Activated CD4-positive, alpha-beta memory T cell treated with anti-CD3 and anti-CD28 coated beads, Interleukin-2, amount 10 ng/mL, durations not matched to agents 7 days and 5 days (primary cell): ENCODE measurements around the gene TRIM47. TPM values are rescaled to one million over a fixed set of nuclear protein-coding genes. Genes with fewer than 3 reads are reported as not detected.
A peak's percentile ranks its signal among the peaks of the same experiment; 100 is the strongest.
"Not testable (repeated sequence)": the region's sequence is repeated elsewhere in the genome, so short reads cannot be mapped to it uniquely, and the experiment has no call there.

Source experiments
- CTCF ChIA-PET: fragments of 350-600 bp; sonication (Branson Sonifier 250); formaldehyde crosslinking; loops from one replicate; lab custom pipeline; 2021; ENCODE audit warnings: antibody characterized with exemption, inconsistent platforms; lab: Charles Lee
- POLR2A ChIA-PET: fragments of 350-600 bp; sonication (Branson Sonifier 250); formaldehyde crosslinking; loops from one replicate; lab custom pipeline; 2021; ENCODE audit warnings: antibody characterized with exemption; lab: Charles Lee
- DNase-seq: peaks from one replicate; pipeline ENCODE4 v3.0.0-alpha.2; 2020
- H3K27ac Mint-ChIP-seq: one replicate; pipeline ENCODE4 v1.8.0; 2021; ENCODE audit warnings: mild to moderate bottlenecking, mixed read lengths
- H3K27me3 Mint-ChIP-seq: one replicate; pipeline ENCODE4 v1.8.0; 2021; ENCODE audit warnings: mixed read lengths
- H3K36me3 Mint-ChIP-seq: one replicate; pipeline ENCODE4 v1.8.0; 2021; ENCODE audit warnings: low read depth, mixed read lengths
- H3K4me1 Mint-ChIP-seq: one replicate; pipeline ENCODE4 v1.8.0; 2021; ENCODE audit warnings: mixed read lengths
- H3K4me3 Mint-ChIP-seq: one replicate; pipeline ENCODE4 v1.8.0; 2021; ENCODE audit warnings: mild to moderate bottlenecking, mixed read lengths
- H3K9me3 Mint-ChIP-seq: one replicate; pipeline ENCODE4 v1.8.0; 2021; ENCODE audit warnings: mixed read lengths
- total RNA-seq, 2 experiments: library from RNA; stranded (reverse); gene quantifications; one replicate each; pipeline ENCODE4 v1.2.3, GENCODE V29; 2021

The TRIM47 gene
- total RNA-seq, 2 experiments from 2014 or later: 31.9 to 33.8 TPM

GRCh38 chr17:75854881-75855309, 23.5 kb downstream of the TRIM47 start:
- Mint-ChIP-seq H3K9me3 (no peaks in the 10 kb centered on the region), H3K27me3 (no peaks in the 10 kb centered on the region), H3K27ac (no peak overlapping the region), H3K4me3 (no peak overlapping the region), H3K36me3 (peaks cover 16% of the 10 kb centered on the region), H3K4me1 (peaks cover 43% of the 10 kb centered on the region)
- POLR2A ChIA-PET: interaction anchor here (0.6 to 10.2 kb wide), 26 partner anchors 10 to 409 kb away, joined by 3 to 221 read pairs (median 6); partner anchors contain the start of genes GALK1, TRIM47, TRIM65 and UNC13D
- no peak for DNase-seq
- CTCF ChIA-PET: interaction anchor here (0.7 to 8.8 kb wide), 22 partner anchors 9 to 565 kb away, joined by 3 to 85 read pairs (median 6); partner anchors contain the start of genes CDK3, MRPL38, SLC25A19 and SRP68

DNA sequence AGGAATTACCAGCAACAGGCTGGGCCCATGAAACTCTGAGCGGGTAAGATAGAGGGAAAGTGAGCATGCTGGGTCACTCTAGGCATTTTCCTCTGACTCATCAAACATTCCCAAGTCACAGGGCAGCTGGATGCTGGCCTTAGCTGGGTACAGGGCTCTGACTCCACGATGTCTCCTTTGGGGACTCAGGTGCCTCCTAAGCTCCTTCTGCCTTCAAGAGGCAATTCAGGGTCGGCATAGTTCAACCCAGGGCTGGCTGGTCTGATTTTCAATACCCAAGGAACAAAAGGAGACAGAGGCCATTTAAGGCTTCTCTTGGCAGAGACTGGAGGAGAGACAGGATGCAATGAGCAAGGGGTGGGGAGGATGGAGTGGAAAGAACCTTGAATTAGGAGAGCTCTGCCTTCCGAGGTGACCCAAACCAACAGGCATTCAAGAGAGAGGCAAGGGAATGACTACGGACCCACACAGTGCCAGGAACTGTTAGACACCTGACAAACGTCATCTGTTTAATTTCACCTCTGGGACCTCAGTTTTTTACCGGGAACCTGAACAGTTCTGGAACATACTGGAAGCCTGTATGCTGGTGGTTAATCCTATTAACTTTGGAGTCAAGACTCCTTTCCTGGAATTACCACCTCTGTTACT, 24.2 kb downstream of the TRIM47 start:
- H3K4me3 Mint-ChIP-seq: no peak overlapping the region
- peaks cover 21% of the 10 kb centered on the region for H3K36me3 Mint-ChIP-seq
- no peak for DNase-seq
- CTCF ChIA-PET: interaction anchor here (0.7 to 8.8 kb wide), 10 partner anchors 9 to 434 kb away, joined by 3 to 85 read pairs (median 10); partner anchors contain the start of genes TRIM65 and UNC13D
- H3K4me1 Mint-ChIP-seq: peaks cover 42% of the 10 kb centered on the region
- H3K9me3 Mint-ChIP-seq: no peaks in the 10 kb centered on the region
- no peak overlapping the region for H3K27ac Mint-ChIP-seq
- H3K27me3 Mint-ChIP-seq: no peaks in the 10 kb centered on the region
- POLR2A ChIA-PET: interaction anchor here (1.1 to 10.2 kb wide), 14 partner anchors 9 to 149 kb away, joined by 3 to 221 read pairs (median 10); partner anchors contain the start of genes GALK1, TRIM47, TRIM65 and UNC13D

GRCh38 chr17:75853433-75853832, 24.9 kb downstream of the TRIM47 start:
- no peak for DNase-seq
- Mint-ChIP-seq H3K27me3 (no peaks in the 10 kb centered on the region), H3K9me3 (no peaks in the 10 kb centered on the region), H3K27ac (no peak overlapping the region), H3K4me1 (peaks cover 38% of the 10 kb centered on the region), H3K36me3 (peaks cover 22% of the 10 kb centered on the region), H3K4me3 (no peak overlapping the region)
- POLR2A ChIA-PET: interaction anchor here (1.2 to 10.2 kb wide), 6 partner anchors 8 to 77 kb away, joined by 3 to 221 read pairs (median 55); partner anchors contain the start of genes TRIM47, TRIM65 and UNC13D
- CTCF ChIA-PET: interaction anchor here (0.9 to 8.8 kb wide), 5 partner anchors 8 to 74 kb away, joined by 4 to 85 read pairs (median 10); partner anchors contain the start of genes TRIM65 and UNC13D

DNA sequence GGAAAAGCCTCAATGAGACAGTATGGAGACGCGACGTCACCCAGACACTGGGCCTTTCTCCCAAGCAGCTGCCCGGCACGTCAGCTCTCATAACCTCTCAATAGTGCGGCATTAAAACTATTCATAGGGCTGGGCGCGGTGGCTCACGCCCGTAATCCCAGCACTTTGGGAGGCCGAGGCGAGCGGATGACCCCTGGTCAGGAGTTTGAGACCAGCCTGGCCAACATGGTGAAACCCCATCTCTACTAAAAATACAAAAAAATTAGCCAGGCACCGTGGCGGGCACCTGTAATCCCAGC, 26.7 kb downstream of the TRIM47 start:
- H3K27ac Mint-ChIP-seq, POLR2A ChIA-PET, H3K4me3 Mint-ChIP-seq, H3K9me3 Mint-ChIP-seq, H3K27me3 Mint-ChIP-seq, DNase-seq: not testable (repeated sequence)
- peaks cover 38% of the 10 kb centered on the region for H3K36me3 Mint-ChIP-seq
- CTCF ChIA-PET: interaction anchor here (0.7 kb wide), 1 partner anchor 62 kb away, joined by 3 read pairs; no protein-coding TSS in a partner anchor
- peaks cover 36% of the 10 kb centered on the region for H3K4me1 Mint-ChIP-seq

GRCh38 chr17:75850928-75851692, 27.3 kb downstream of the TRIM47 start:
- no peak overlapping the region for H3K27ac Mint-ChIP-seq
- H3K9me3 Mint-ChIP-seq: no peaks in the 10 kb centered on the region
- H3K4me3 Mint-ChIP-seq: no peak overlapping the region
- peaks cover 30% of the 10 kb centered on the region for H3K4me1 Mint-ChIP-seq
- H3K36me3 Mint-ChIP-seq: peaks cover 41% of the 10 kb centered on the region
- no peak for DNase-seq
- CTCF ChIA-PET: interaction anchor here (1.2 kb wide), 1 partner anchor 71 kb away, joined by 3 read pairs; a partner anchor contains a TSS
- no peaks in the 10 kb centered on the region for H3K27me3 Mint-ChIP-seq
- POLR2A ChIA-PET: interaction anchor here (1.2 to 8.7 kb wide), 2 partner anchors 25 to 74 kb away, joined by 3 to 87 read pairs; a partner anchor contains a TSS

- DNase-seq: no peak
- H3K36me3 Mint-ChIP-seq: peaks cover 50% of the 10 kb centered on the region
- no peaks in the 10 kb centered on the region for H3K9me3 Mint-ChIP-seq
- ChIA-PET CTCF (interaction anchor here (0.7 to 2.5 kb wide), 11 partner anchors 11 to 97 kb away, joined by 3 to 17 read pairs (median 4); partner anchors contain the start of genes GALK1 and TRIM47), POLR2A (interaction anchor here (1.2 to 8.7 kb wide), 3 partner anchors 26 to 73 kb away, joined by 3 to 87 read pairs (median 63); partner anchors contain the start of gene UNK)
- H3K27ac Mint-ChIP-seq: no peak overlapping the region
- H3K27me3 Mint-ChIP-seq: no peaks in the 10 kb centered on the region
- H3K4me1 Mint-ChIP-seq: peaks cover 41% of the 10 kb centered on the region
- no peak overlapping the region for H3K4me3 Mint-ChIP-seq
Observed at GRCh38 chr17:75849724-75850123, 28.7 kb downstream of the TRIM47 start.

- peaks cover 50% of the 10 kb centered on the region for H3K36me3 Mint-ChIP-seq
- ChIA-PET CTCF (interaction anchor here (1.0 to 2.5 kb wide), 8 partner anchors 12 to 96 kb away, joined by 3 to 17 read pairs (median 4); partner anchors contain the start of genes GALK1 and TRIM47), POLR2A (interaction anchor here (1.5 to 8.7 kb wide), 4 partner anchors 9 to 72 kb away, joined by 3 to 87 read pairs (median 35); partner anchors contain the start of genes TRIM65 and UNK)
Observed at GRCh38 chr17:75849279-75849646, 29.1 kb downstream of the TRIM47 start.

DNA sequence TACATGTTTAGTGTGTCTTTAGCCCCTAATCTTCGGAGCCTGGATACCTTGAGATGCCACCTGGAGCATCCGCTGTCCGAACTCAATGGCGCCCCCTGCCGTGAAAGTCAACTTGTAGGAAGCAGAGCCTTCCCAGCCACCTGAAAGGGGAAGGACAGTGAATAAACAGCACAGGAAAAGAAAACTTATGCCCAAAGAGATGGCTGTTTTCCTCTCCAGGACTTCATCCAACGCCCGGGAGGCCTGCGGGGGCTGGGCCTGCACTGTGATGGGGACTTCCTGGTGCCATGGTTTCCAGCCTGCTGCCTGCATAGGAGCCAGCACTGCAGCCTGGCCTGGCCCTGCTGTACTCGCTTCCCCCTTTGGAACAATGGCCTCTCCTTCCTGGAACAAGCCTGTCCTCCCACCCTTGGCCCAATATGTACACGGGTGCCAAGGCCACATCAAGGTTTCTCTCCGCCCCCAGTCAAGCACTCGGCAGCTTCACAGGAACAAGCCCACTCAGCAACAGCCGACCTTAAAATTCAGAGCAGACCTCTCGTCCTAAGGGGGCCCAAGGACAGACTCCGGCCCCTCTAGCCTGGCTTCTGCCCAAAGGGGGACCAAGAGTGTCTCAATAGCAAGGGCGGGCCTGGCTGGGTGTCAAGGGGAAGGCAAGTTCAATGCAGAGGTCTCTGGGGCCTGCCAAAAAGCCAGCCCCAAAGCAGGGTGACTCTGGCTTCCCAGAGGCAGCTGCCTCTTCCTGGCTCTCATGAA, 29.7 kb downstream of the TRIM47 start:
- ChIA-PET CTCF (interaction anchor here (0.6 to 6.9 kb wide), 17 partner anchors 9 to 96 kb away, joined by 3 to 85 read pairs (median 4); partner anchors contain the start of genes GALK1, TRIM47, TRIM65 and WBP2), POLR2A (interaction anchor here (1.1 to 8.7 kb wide), 5 partner anchors 10 to 72 kb away, joined by 3 to 87 read pairs (median 7); partner anchors contain the start of genes TRIM65 and UNK)
- peak; percentile 83 for DNase-seq

More at GRCh38 chr17:75849279-75849646, 29.1 kb downstream of the TRIM47 start:
- Mint-ChIP-seq H3K27ac (no peak overlapping the region), H3K27me3 (no peaks in the 10 kb centered on the region), H3K4me1 (peaks cover 38% of the 10 kb centered on the region), H3K4me3 (no peak overlapping the region), H3K9me3 (no peaks in the 10 kb centered on the region)
- no peak for DNase-seq

GRCh38 chr17:75847614-75848522, 30.5 kb downstream of the TRIM47 start:
- ChIA-PET POLR2A (interaction anchor here (0.8 to 8.7 kb wide), 8 partner anchors 7 to 71 kb away, joined by 3 to 87 read pairs (median 6); partner anchors contain the start of genes TRIM47, TRIM65, UNK and WBP2), CTCF (interaction anchor here (0.6 to 6.9 kb wide), 17 partner anchors 10 to 95 kb away, joined by 3 to 85 read pairs (median 4); partner anchors contain the start of genes GALK1, TRIM47, TRIM65 and WBP2)
- Mint-ChIP-seq H3K4me1 (peaks cover 30% of the 10 kb centered on the region), H3K27me3 (no peaks in the 10 kb centered on the region), H3K4me3 (no peak overlapping the region), H3K36me3 (peaks cover 52% of the 10 kb centered on the region), H3K9me3 (no peaks in the 10 kb centered on the region), H3K27ac (peak overlapping the region; percentile 54)
- no peak for DNase-seq

More for the DNA sequence above, 29.7 kb downstream of the TRIM47 start:
- Mint-ChIP-seq H3K4me1 (peaks cover 37% of the 10 kb centered on the region), H3K4me3 (no peak overlapping the region), H3K36me3 (peaks cover 48% of the 10 kb centered on the region), H3K9me3 (no peaks in the 10 kb centered on the region), H3K27me3 (no peaks in the 10 kb centered on the region), H3K27ac (peak overlapping the region; percentile 54)

DNA sequence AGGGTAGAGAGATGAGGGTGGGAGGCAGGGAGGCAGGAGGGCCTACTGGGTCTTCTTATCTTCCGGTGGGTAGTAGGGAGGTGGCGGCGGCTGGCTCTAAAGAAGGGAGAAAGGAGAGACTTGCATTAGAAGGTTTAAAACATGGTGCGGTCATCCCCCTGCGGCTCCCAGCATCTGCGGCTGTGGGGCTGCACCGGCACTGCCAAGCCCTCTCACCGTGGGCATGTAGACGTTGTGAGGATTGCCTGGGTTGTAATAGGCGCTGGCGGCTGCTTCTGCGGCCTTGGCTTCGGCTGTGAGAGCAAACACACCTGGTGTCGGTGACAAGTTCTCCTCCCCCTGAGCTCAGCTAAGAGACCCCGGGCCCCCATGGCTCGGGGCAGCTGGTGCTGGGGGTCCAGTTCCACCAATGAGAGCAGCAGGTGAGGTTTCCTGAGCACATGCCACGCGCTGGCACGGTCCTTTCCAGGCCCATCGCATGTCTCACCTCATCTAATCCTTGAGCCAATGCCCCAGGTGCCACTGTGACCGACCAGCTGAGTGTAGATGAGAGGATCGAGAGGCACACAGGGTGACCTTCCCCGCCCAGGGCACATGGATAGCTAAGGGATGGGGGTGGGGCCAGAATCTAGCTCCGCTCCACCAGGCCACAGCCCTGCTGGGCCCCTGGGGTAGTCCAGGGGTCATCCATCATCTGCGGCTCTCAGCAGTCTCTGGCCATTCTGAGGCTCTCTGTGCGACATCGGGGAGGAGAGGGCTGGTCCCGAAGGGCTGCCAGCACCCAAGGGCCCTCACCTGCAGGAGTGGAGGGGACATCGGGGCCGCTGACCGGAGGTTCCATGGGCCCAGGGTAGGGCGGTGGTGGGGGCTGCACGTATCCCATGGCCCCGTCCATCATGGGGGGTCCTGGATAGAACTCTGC, 31.4 kb downstream of the TRIM47 start:
- ChIA-PET CTCF (interaction anchor here (0.7 to 6.9 kb wide), 11 partner anchors 11 to 159 kb away, joined by 3 to 85 read pairs (median 4); partner anchors contain the start of genes GALK1, TRIM47 and WBP2), POLR2A (interaction anchor here (0.8 to 8.7 kb wide), 8 partner anchors 8 to 70 kb away, joined by 3 to 87 read pairs (median 40); partner anchors contain the start of genes TRIM47, UNK and WBP2)
- Mint-ChIP-seq H3K27me3 (no peaks in the 10 kb centered on the region), H3K9me3 (no peaks in the 10 kb centered on the region), H3K36me3 (peaks cover 50% of the 10 kb centered on the region), H3K4me1 (peaks cover 32% of the 10 kb centered on the region), H3K27ac (no peak overlapping the region), H3K4me3 (no peak overlapping the region)
- no peak for DNase-seq
